Subcutaneous adipose tissue (tissue), 4 donors: ENCODE data around the gene ZGLP1. TPM values are rescaled to one million over a fixed set of nuclear protein-coding genes. Genes with fewer than 3 reads are reported as not detected.

Experiments
- CTCF ChIP-seq: fragments of 450-650 bp; IDR thresholded peaks from one replicate; pipeline ENCODE4 v1.5.1; 2016; ENCODE audit warnings: low read depth, mild to moderate bottlenecking, control low read depth, antibody characterized with exemption, moderate library complexity
- total RNA-seq, 4 donors: library from RNA; depleted of rRNA; stranded (reverse); fragments of >200 nt; gene quantifications; one replicate each; pipeline ENCODE4 v1.1.0, GENCODE V29; 2016

Gene ZGLP1
- total RNA-seq, 4 donors from 2014 or later = 0.49 to 5.8 (median 2.2) TPM

GRCh38 chr19:10332965-10333757 lies 23.5 kb upstream of the ZGLP1 start, which contains the start of gene RAVER1:
Gene RAVER1 (minus strand): TSS chr19:10333529. CDS start chr19:10333507, 22 bp downstream.
- TF ChIP-seq CTCF = no peak

GRCh38 chr19:10332158-10332964 lies 22.7 kb upstream of the ZGLP1 start:
- no peak for TF ChIP-seq CTCF

- no peak for TF ChIP-seq CTCF
These were observed 19.9 kb upstream of the ZGLP1 start for GRCh38 chr19:10329555-10329954.

GRCh38 chr19:10328558-10329429 lies 19.2 kb upstream of the ZGLP1 start:
- TF ChIP-seq CTCF = no peak

GRCh38 chr19:10327793-10328192 lies 18.2 kb upstream of the ZGLP1 start:
- no peak for TF ChIP-seq CTCF

GRCh38 chr19:10325732-10326131 lies 16.1 kb upstream of the ZGLP1 start:
- no peak for TF ChIP-seq CTCF
